Caco-2 (cell line): Measurements from ENCODE around the gene CDYL2. TPM values are rescaled to one million over a fixed set of nuclear protein-coding genes. Genes with fewer than 3 reads are reported as not detected.
"Not testable (repeated sequence)": the region's sequence is repeated elsewhere in the genome, so short reads cannot be mapped to it uniquely, and the experiment has no call there.

Source experiments
- BruUV-seq: library from RNA; stranded (reverse); fragments of 400-500 nt; replicated peaks from 2 replicates; lab custom pipeline; 2021; lab: Mats Ljungman, UMichigan
- CTCF ChIA-PET: fragments of 300-600 bp; sonication (Branson Sonifier 250); formaldehyde crosslinking; loops from one replicate; lab custom pipeline; 2022; ENCODE audit warnings: antibody characterized with exemption; lab: Charles Lee
- POLR2A ChIA-PET: fragments of 300-600 bp; sonication (Branson Sonifier 250); formaldehyde crosslinking; loops from one replicate; lab custom pipeline; 2022; ENCODE audit warnings: antibody characterized with exemption; lab: Charles Lee
- DNase-seq, 2 experiments: peaks; one replicate each; pipeline versions ENCODE4 v3.0.0 to v3.0.0-alpha.2; 2020 to 2022
- H3K27me3 ChIP-seq: replicated peaks from 2 replicates; pipeline ENCODE4 v1.6.0; 2011; ENCODE audit warnings: low read length; ENCODE audit not compliant: control insufficient read depth, insufficient read depth
- H3K36me3 ChIP-seq: 2 replicates; pipeline ENCODE4 v1.5.1; 2011; ENCODE audit warnings: low read length; ENCODE audit not compliant: control insufficient read depth, insufficient read depth
- H3K4me1 ChIP-seq: fragments of 250-450 bp; sonication (Bioruptor Pico); 2 replicates; pipeline ENCODE4 v1.5.1; 2020; ENCODE audit warnings: mild to moderate bottlenecking
- H3K4me3 ChIP-seq: 2 replicates; pipeline ENCODE4 v1.5.1; 2011; ENCODE audit warnings: low read depth, mild to moderate bottlenecking, control low read depth, low read length
- H3K9me3 ChIP-seq: fragments of 250-450 bp; sonication (Bioruptor Pico); 2 replicates; pipeline ENCODE4 v1.5.1; 2020; ENCODE audit warnings: mild to moderate bottlenecking, moderate library complexity
- H3K27ac Mint-ChIP-seq: one replicate; pipeline ENCODE4 v1.8.0; 2022; ENCODE audit warnings: mixed read lengths; ENCODE audit not compliant: unreplicated experiment
- H3K27me3 Mint-ChIP-seq: one replicate; pipeline ENCODE4 v1.8.0; 2022; ENCODE audit warnings: mixed read lengths; ENCODE audit not compliant: insufficient read depth, unreplicated experiment
- H3K36me3 Mint-ChIP-seq: one replicate; pipeline ENCODE4 v1.8.0; 2022; ENCODE audit warnings: mild to moderate bottlenecking, mixed read lengths; ENCODE audit not compliant: insufficient read depth, unreplicated experiment
- H3K4me1 Mint-ChIP-seq: one replicate; pipeline ENCODE4 v1.8.0; 2022; ENCODE audit warnings: low read depth, mixed read lengths; ENCODE audit not compliant: unreplicated experiment
- H3K4me3 Mint-ChIP-seq: one replicate; pipeline ENCODE4 v1.8.0; 2022; ENCODE audit warnings: mild to moderate bottlenecking, moderate library complexity, mixed read lengths; ENCODE audit not compliant: unreplicated experiment
- H3K9me3 Mint-ChIP-seq: one replicate; pipeline ENCODE4 v1.8.0; 2022; ENCODE audit warnings: mixed read lengths; ENCODE audit not compliant: unreplicated experiment
- CTCF ChIP-seq, 2 experiments: fragments of 200-600 bp in 1 of 2; IDR thresholded peaks; 1 replicate in 1 of 2; 2 replicates in 1 of 2; pipeline versions ENCODE4 v1.5.1 to v1.8.0; 2011 to 2022; ENCODE audit warnings: antibody characterized with exemption in 1 of 2, control low read depth in 1 of 2, inconsistent platforms in 1 of 2, low read depth in 1 of 2, low read length in 1 of 2, mild to moderate bottlenecking in 1 of 2, moderate library complexity in 1 of 2; ENCODE audit not compliant: insufficient read depth in 1 of 2, severe bottlenecking in 1 of 2, unreplicated experiment in 1 of 2
- intact Hi-C: fragments of 100-400 bp; cut with micrococcal nuclease; formaldehyde crosslinking; loops from one replicate; pipeline ENCODE4 v1.10.0; 2022; ENCODE audit not compliant: unreplicated experiment
- total RNA-seq: library from RNA; stranded (reverse); gene quantifications from 2 replicates; pipeline ENCODE4 v1.2.3, GENCODE V29; 2022

The CDYL2 gene
- total RNA-seq, 1 experiment from 2014 or later: 1.8 TPM

GRCh38 chr16:80655751-80656150 is 148.6 kb downstream of the CDYL2 start:
- H3K9me3 Mint-ChIP-seq: peaks cover 33% of the 10 kb centered on the region
- CTCF ChIA-PET: no interaction called here
- POLR2A ChIA-PET: no interaction called here

GRCh38 chr16:80654094-80654862 is 150.1 kb downstream of the CDYL2 start:
- peaks cover 9% of the 10 kb centered on the region for H3K27me3 Mint-ChIP-seq
- no TSS peak for BruUV-seq
- no peak for DNase-seq
- POLR2A ChIA-PET: no interaction called here
- H3K4me1 Mint-ChIP-seq: no peaks in the 10 kb centered on the region
- H3K36me3 Mint-ChIP-seq: no peaks in the 10 kb centered on the region
- intact Hi-C loops: no loop called here
- no peak overlapping the region for H3K4me3 ChIP-seq
- TF ChIP-seq CTCF (IDR thresholded peaks at IDR 0.05; ENCODE audit: insufficient read depth in 1 of 2, low read depth in 1 of 2, low read length in 1 of 2, severe bottlenecking in 1 of 2, unreplicated experiment in 1 of 2): no peak
- H3K4me1 ChIP-seq: no peaks in the 10 kb centered on the region
- no peaks in the 10 kb centered on the region for H3K9me3 ChIP-seq
- no peak overlapping the region for H3K27ac Mint-ChIP-seq
- peaks cover 19% of the 10 kb centered on the region for H3K9me3 Mint-ChIP-seq
- H3K4me3 Mint-ChIP-seq: no peak overlapping the region
- no peaks in the 10 kb centered on the region for H3K36me3 ChIP-seq
- no peaks in the 10 kb centered on the region for H3K27me3 ChIP-seq
- CTCF ChIA-PET: no interaction called here

More at GRCh38 chr16:80655751-80656150, 148.6 kb downstream of the CDYL2 start:
- TF ChIP-seq CTCF (IDR thresholded peaks at IDR 0.05; ENCODE audit: insufficient read depth in 1 of 2, low read depth in 1 of 2, low read length in 1 of 2, severe bottlenecking in 1 of 2, unreplicated experiment in 1 of 2): no peak
- no peak for DNase-seq
- no TSS peak for BruUV-seq
- Histone ChIP-seq H3K9me3 (peaks cover 9% of the 10 kb centered on the region), H3K36me3 (no peaks in the 10 kb centered on the region), H3K27me3 (no peaks in the 10 kb centered on the region), H3K4me1 (no peaks in the 10 kb centered on the region), H3K4me3 (no peak overlapping the region)
- Mint-ChIP-seq H3K27ac (no peak overlapping the region), H3K36me3 (no peaks in the 10 kb centered on the region), H3K27me3 (peaks cover 3% of the 10 kb centered on the region), H3K4me3 (no peak overlapping the region), H3K4me1 (no peaks in the 10 kb centered on the region)
- intact Hi-C loops: no loop called here

- no peak for DNase-seq
- H3K4me3 ChIP-seq: no peak overlapping the region
- no peak for TF ChIP-seq CTCF (IDR thresholded peaks at IDR 0.05; ENCODE audit: insufficient read depth in 1 of 2, low read depth in 1 of 2, low read length in 1 of 2, severe bottlenecking in 1 of 2, unreplicated experiment in 1 of 2)
- H3K9me3 ChIP-seq: no peaks in the 10 kb centered on the region
- peaks cover under 1% of the 10 kb centered on the region for H3K9me3 Mint-ChIP-seq
- H3K36me3 ChIP-seq: no peaks in the 10 kb centered on the region
- CTCF ChIA-PET: no interaction called here
- POLR2A ChIA-PET: no interaction called here
- peaks cover 16% of the 10 kb centered on the region for H3K27me3 Mint-ChIP-seq
- H3K36me3 Mint-ChIP-seq: no peaks in the 10 kb centered on the region
- intact Hi-C loops: no loop called here
- no peak overlapping the region for H3K4me3 Mint-ChIP-seq
- H3K4me1 Mint-ChIP-seq: no peaks in the 10 kb centered on the region
- no peaks in the 10 kb centered on the region for H3K27me3 ChIP-seq
- H3K27ac Mint-ChIP-seq: no peak overlapping the region
- BruUV-seq: no TSS peak
- no peaks in the 10 kb centered on the region for H3K4me1 ChIP-seq
Measured at GRCh38 chr16:80652441-80652840, 152.0 kb downstream of the CDYL2 start.

GRCh38 chr16:80650281-80650680 is 154.1 kb downstream of the CDYL2 start:
- H3K4me3 ChIP-seq, H3K27ac Mint-ChIP-seq, CTCF ChIA-PET, H3K36me3 Mint-ChIP-seq, POLR2A ChIA-PET, DNase-seq, H3K9me3 ChIP-seq, H3K36me3 ChIP-seq, intact Hi-C loops, H3K4me1 ChIP-seq, BruUV-seq, H3K4me1 Mint-ChIP-seq, H3K27me3 ChIP-seq, H3K9me3 Mint-ChIP-seq, H3K4me3 Mint-ChIP-seq: not testable (repeated sequence)
- peaks cover 16% of the 10 kb centered on the region for H3K27me3 Mint-ChIP-seq
